ENCODE measurements around the gene MIR17HG.

GRCh38 chr13:91351980-91352379 lies 4.5 kb downstream of the MIR17HG start:
- TF ChIP-seq CTCF (IDR thresholded peaks at IDR 0.05; ENCODE audit: low read length) = no peak
- no peak for TF ChIP-seq EZH2 (IDR thresholded peaks at IDR 0.05; ENCODE audit: borderline replicate concordance, low read length)

Data from OCI-LY1 (cell line).